ENCODE measurements around the gene GPR156. TPM values are rescaled to one million over a fixed set of nuclear protein-coding genes. Genes with fewer than 3 reads are reported as not detected.

The GPR156 gene
- total and polyA plus RNA-seq, 10 of the 15 experiments (the other 5 are each of a cell fraction or from before 2014, with no cell fraction given): 0.08 to 0.15 (median 0.11) TPM; not detected in 6

DNA sequence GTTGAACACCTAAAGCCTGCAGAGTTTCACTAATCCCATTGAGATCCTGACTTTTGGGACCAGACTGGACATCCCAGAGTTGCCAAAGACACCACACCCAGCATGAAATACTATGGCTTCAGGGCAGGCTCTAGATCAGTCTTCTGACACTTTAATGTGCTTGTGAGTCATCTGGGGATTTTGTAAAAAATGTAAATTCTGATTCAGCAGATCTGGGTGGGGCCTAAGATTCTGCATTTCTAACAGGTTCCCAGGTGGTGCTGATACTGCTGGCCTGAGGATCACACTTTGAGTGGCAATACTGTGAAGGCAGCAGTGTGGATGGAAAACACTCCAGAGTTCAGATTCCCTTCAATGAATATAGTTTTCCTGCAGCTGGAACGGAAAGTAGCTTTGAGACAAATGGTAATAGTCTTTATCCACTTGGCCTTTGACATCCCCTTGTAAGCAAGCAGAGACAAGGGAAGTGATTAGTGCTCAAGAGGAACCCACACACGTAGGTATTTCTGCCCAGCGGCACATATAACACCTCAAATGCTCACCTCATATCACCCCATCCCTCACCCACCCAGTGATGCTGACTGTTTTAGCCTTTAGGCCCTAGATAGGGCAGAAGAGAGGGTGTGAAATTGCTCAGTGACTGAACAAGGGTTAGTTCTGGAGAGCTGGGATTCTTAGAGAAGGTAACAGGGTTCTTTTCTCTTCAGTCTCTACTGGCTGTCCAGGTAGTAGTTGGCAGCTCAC is 139.3 kb downstream of the GPR156 start (continued):
- TF ChIP-seq ATF7 (IDR thresholded peaks at IDR 0.05; ENCODE audit: low read depth) (no peak), CREB1 (IDR thresholded peaks at IDR 0.05; ENCODE audit: low read depth) (no peak)

DNA sequence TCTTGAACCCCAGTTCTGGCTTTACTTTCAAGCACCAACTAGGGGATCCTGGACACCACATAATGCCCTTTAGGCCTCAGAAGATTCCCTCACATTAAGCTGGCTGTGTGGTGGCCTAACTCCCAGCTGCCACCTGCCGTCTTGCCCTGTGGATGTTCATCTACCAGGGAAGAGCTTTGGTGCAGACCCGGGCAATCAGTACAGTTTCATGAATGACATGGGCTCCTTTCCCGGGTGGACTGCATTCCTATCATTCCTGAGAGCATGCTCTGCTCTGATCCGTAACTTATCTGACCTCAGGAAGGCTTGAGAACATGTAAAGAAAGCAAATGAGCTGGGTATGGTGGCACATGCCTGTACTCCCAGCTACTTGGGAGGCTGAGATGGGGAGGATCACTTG is 140.8 kb downstream of the GPR156 start:
- H3K27me3 ChIP-seq (replicated peaks in 1 of 2; ENCODE audit: control insufficient read depth in 2 of 2, insufficient read depth in 2 of 2, low read length in 1 of 2): no peaks in the 10 kb centered on the region
- no peak for DNase-seq (ENCODE audit: low read depth, low spot score)
- FAIRE-seq: no peak
- peaks cover 10% of the 10 kb centered on the region for H3K4me1 ChIP-seq (ENCODE audit: control insufficient read depth, insufficient read depth, low read length)
- POLR2A ChIA-PET: interaction anchor here (1.3 kb wide), 1 partner anchor 15 kb away, joined by 3 read pairs; no protein-coding TSS in a partner anchor
- H3K27ac ChIP-seq (ENCODE audit: control insufficient read depth, insufficient read depth): no peak overlapping the region
- in situ Hi-C loops (cut with MboI): no loop called here
- SMC1A ChIA-PET (ENCODE audit: uncharacterized antibody, unreplicated experiment): interaction anchor here (1.2 to 6.6 kb wide), 2 partner anchors 253 to 325 kb away, joined by 3 to 81 read pairs; no protein-coding TSS in a partner anchor
- 85% methylated on average over 4 of the region's 4 CpGs for WGBS (ENCODE audit: insufficient coverage, insufficient replicate concordance, low lambda C conversion rate, missing lambda C conversion rate)
- CTCF ChIA-PET: interaction anchor here (1.0 to 3.5 kb wide), 2 partner anchors 124 to 252 kb away, joined by 3 to 16 read pairs; no protein-coding TSS in a partner anchor
- intact Hi-C loops (cut with micrococcal nuclease; ENCODE audit: unreplicated experiment): no loop called here
- RAD21 ChIA-PET (ENCODE audit: unreplicated experiment): interaction anchor here (0.7 to 1.3 kb wide), 2 partner anchors 28 to 314 kb away, joined by 3 read pairs; no protein-coding TSS in a partner anchor
- no peaks in the 10 kb centered on the region for H4K20me1 ChIP-seq (ENCODE audit: control insufficient read depth, insufficient read depth)
- no peaks in the 10 kb centered on the region for H3K36me3 ChIP-seq (ENCODE audit: control insufficient read depth in 2 of 2, insufficient read depth in 2 of 2, low read length in 1 of 2)
- no peak overlapping the region for H3K4me3 ChIP-seq
- no TSS peak for BruUV-seq (replicated peaks)
- no peak overlapping the region for H3K9ac ChIP-seq (ENCODE audit: control insufficient read depth, insufficient read depth, low read length)
- no peak for ATAC-seq
- no peak overlapping the region for H2AFZ ChIP-seq (ENCODE audit: control insufficient read depth, low read depth, low read length)
- H3K9me3 ChIP-seq (replicated peaks; ENCODE audit: control insufficient read depth, insufficient read depth, low read length): no peaks in the 10 kb centered on the region; the same call in 2 of the 3 replicates
- TF ChIP-seq ZZZ3 (IDR thresholded peaks at IDR 0.05; ENCODE audit: control insufficient read depth, insufficient read length, low read depth) (no peak), JUND (IDR thresholded peaks at IDR 0.05; ENCODE audit: low read depth, low read length) (no peak), NR2C2 (IDR thresholded peaks at IDR 0.05; ENCODE audit: borderline replicate concordance, control insufficient read depth, insufficient read length, low read depth) (no peak)
- H3K4me2 ChIP-seq (ENCODE audit: control insufficient read depth, insufficient read depth): no peak overlapping the region
- no peaks in the 10 kb centered on the region for H3K79me2 ChIP-seq (ENCODE audit: control insufficient read depth, insufficient read depth, low read length)

Measured in GM12878 (cell line).